HepG2 (cell line): ENCODE data around the gene FGF14. TPM values are rescaled to one million over a fixed set of nuclear protein-coding genes. Genes with fewer than 3 reads are reported as not detected.

Experiments
- ATAC-seq: fragments of 200-7000 bp; cut with Tn5 transposase; 3 replicates; pipeline ENCODE4 v1.9.1; 2020; ENCODE audit warnings: mild to moderate bottlenecking, moderate library complexity
- BruUV-seq: library from RNA; stranded (reverse); fragments of 400-500 nt; replicated peaks from 2 replicates; lab custom pipeline; 2021; lab: Mats Ljungman, UMichigan
- CTCF ChIA-PET: fragments of 300-600 bp; formaldehyde crosslinking; extraction: SDS; loops from one replicate; lab custom pipeline; 2021; ENCODE audit warnings: low total read pairs, inconsistent platforms, low intra/inter-chr PET ratio; lab: Yijun Ruan, JAX
- POLR2A ChIA-PET: fragments of 350-600 bp; sonication (Branson Sonifier 250); formaldehyde crosslinking; loops from one replicate; lab custom pipeline; 2020; ENCODE audit warnings: antibody characterized with exemption, inconsistent platforms; lab: Yijun Ruan, JAX
- DNase-seq: peaks from one replicate; pipeline ENCODE4 v3.0.0-alpha.2; 2015; ENCODE audit warnings: low spot score
- FAIRE-seq: peaks from 3 replicates; lab custom pipeline; 2011; peaks lifted over from hg19 to GRCh38; lab: Jason Lieb, UNC
- H2AFZ ChIP-seq: one replicate; pipeline ENCODE4 v1.6.1; 2011; ENCODE audit warnings: low read length, inconsistent platforms
- H3K27ac ChIP-seq: fragments of 300-600 bp; 3 replicates; pipeline ENCODE4 v1.8.0; 2011; ENCODE audit warnings: mixed run types, mild to moderate bottlenecking, mixed read lengths, low read length, inconsistent platforms; ENCODE audit not compliant: insufficient read depth; ENCODE audit errors: extremely low read length
- H3K27me3 ChIP-seq, 2 experiments: fragments of 200-600 bp in 1 of 2; 2 replicates in 1 of 2; 3 replicates in 1 of 2; pipeline versions ENCODE4 v1.6.0 to v1.8.0; 2011; ENCODE audit warnings: low read length in 2 of 2, mild to moderate bottlenecking in 2 of 2, moderate library complexity in 2 of 2, inconsistent platforms in 1 of 2; ENCODE audit not compliant: insufficient read depth in 2 of 2, control insufficient read depth in 1 of 2
- H3K36me3 ChIP-seq, 2 experiments: fragments of 200-600 bp in 1 of 2; replicated peaks in 1 of 2; 2 replicates in 1 of 2; 3 replicates in 1 of 2; pipeline versions ENCODE4 v1.5.1 to v1.8.0; 2011; ENCODE audit warnings: low read length in 2 of 2, inconsistent platforms in 1 of 2; ENCODE audit not compliant: insufficient read depth in 2 of 2, control insufficient read depth in 1 of 2
- H3K4me1 ChIP-seq: 2 replicates; pipeline ENCODE4 v1.5.1; 2012; ENCODE audit warnings: low read length, inconsistent platforms; ENCODE audit not compliant: insufficient read depth
- H3K4me2 ChIP-seq: 2 replicates; pipeline ENCODE4 v1.6.0; 2011; ENCODE audit warnings: low read depth, low read length, inconsistent platforms
- H3K4me3 ChIP-seq, 3 experiments: fragments of 200-600 bp in 1 of 3; sonication (generic), shearing (Covaris generic) in 1 of 3; replicated peaks in 1 of 3; 2 replicates each; pipeline ENCODE4 v1.5.1; 2011 to 2016; ENCODE audit warnings: low read length in 3 of 3, inconsistent platforms in 2 of 3, low read depth in 2 of 3, mild to moderate bottlenecking in 2 of 3, control low read depth in 1 of 3, mixed read lengths in 1 of 3; ENCODE audit not compliant: insufficient read depth in 1 of 3
- H3K79me2 ChIP-seq: one replicate; pipeline ENCODE4 v1.6.1; 2011; ENCODE audit warnings: low read length, inconsistent platforms; ENCODE audit not compliant: insufficient read depth
- H3K9ac ChIP-seq: 2 replicates; pipeline ENCODE4 v1.6.0; 2011; ENCODE audit warnings: mild to moderate bottlenecking, low read depth, low read length, inconsistent platforms; ENCODE audit not compliant: insufficient read depth
- H3K9me3 ChIP-seq: 2 replicates; pipeline ENCODE4 v1.5.1; 2012; ENCODE audit warnings: mild to moderate bottlenecking, low read length
- H4K20me1 ChIP-seq: 2 replicates; pipeline ENCODE4 v1.6.0; 2011; ENCODE audit warnings: inconsistent platforms, mild to moderate bottlenecking, low read length, moderate library complexity; ENCODE audit not compliant: insufficient read depth
- AKAP8 ChIP-seq: sonication (generic); formaldehyde crosslinking; IDR thresholded peaks from 2 replicates; pipeline ENCODE4 v1.5.1; 2020; ENCODE audit warnings: mild to moderate bottlenecking, missing genetic modification reagents
- EZH2 ChIP-seq: conservative IDR thresholded peaks from 2 replicates; pipeline ENCODE4 v1.6.1; 2012; ENCODE audit warnings: mild to moderate bottlenecking, low read depth, low read length, moderate library complexity
- PCBP1 ChIP-seq: fragments of 200-400 bp; formaldehyde crosslinking; IDR thresholded peaks from 2 replicates; pipeline ENCODE4 v1.6.1; 2017; ENCODE audit warnings: mild to moderate bottlenecking, low read depth, low read length, borderline replicate concordance
- PITX1 ChIP-seq: sonication (generic); formaldehyde crosslinking; IDR thresholded peaks from 2 replicates; pipeline ENCODE4 v1.5.1; 2020; ENCODE audit warnings: mild to moderate bottlenecking, missing genetic modification reagents
- PPARG ChIP-seq: conservative IDR thresholded peaks from 2 replicates; pipeline ENCODE4 v1.6.1; 2016; ENCODE audit warnings: missing biosample characterization, missing genetic modification reagents
- REXO4 ChIP-seq: sonication (generic); formaldehyde crosslinking; IDR thresholded peaks from 2 replicates; pipeline ENCODE4 v1.8.0; 2022; ENCODE audit warnings: missing genetic modification reagents, mild to moderate bottlenecking, borderline replicate concordance
- SYNCRIP ChIP-seq: fragments of 200-400 bp; formaldehyde crosslinking; IDR thresholded peaks from 2 replicates; pipeline ENCODE4 v1.6.1; 2018; ENCODE audit warnings: mild to moderate bottlenecking, low read depth, low read length; ENCODE audit not compliant: insufficient read depth
- ZNF263 ChIP-seq: sonication (generic); formaldehyde crosslinking; IDR thresholded peaks from 2 replicates; pipeline ENCODE4 v1.4.0; 2020; ENCODE audit warnings: missing genetic modification reagents
- ZNF772 ChIP-seq: sonication (generic); formaldehyde crosslinking; IDR thresholded peaks from 2 replicates; pipeline ENCODE4 v1.5.0; 2020; ENCODE audit warnings: mild to moderate bottlenecking, missing genetic modification reagents
- ZNF883 ChIP-seq: sonication (generic); formaldehyde crosslinking; IDR thresholded peaks from 2 replicates; pipeline ENCODE4 v1.5.1; 2020; ENCODE audit warnings: mild to moderate bottlenecking, missing genetic modification reagents; ENCODE audit errors: not compliant biosample characterization
- ZSCAN30 ChIP-seq: sonication (generic); formaldehyde crosslinking; IDR thresholded peaks from 2 replicates; pipeline ENCODE4 v1.5.0; 2020; ENCODE audit warnings: mild to moderate bottlenecking, missing genetic modification reagents
- WGBS: methylation state at CpG from one replicate; pipeline ENCODE4 v1.1.6; 2017; ENCODE audit warnings: low lambda C conversion rate; 5-methylcytosine and 5-hydroxymethylcytosine counted together
- in situ Hi-C: cut with HindIII; loops from 2 replicates; pipeline ENCODE4 v1.10.0; 2017; ENCODE audit warnings: low pct_unique_long_range_greater_than_20kb; ENCODE audit not compliant: extremely low pct_ligation_motif_present
- intact Hi-C: fragments of 100-400 bp; cut with micrococcal nuclease; formaldehyde crosslinking; loops from one replicate; pipeline ENCODE4 v1.10.0; 2022; ENCODE audit not compliant: unreplicated experiment
- polyA plus RNA-seq, 8 experiments: library from polyadenylated mRNA; depleted of rRNA in 3 of 8; stranded (reverse) in 7 of 8; unstranded in 1 of 8; fragments of >200 nt; fragmentation: Illumina TruSeq in 4 of 8; extraction: Trizol in 4 of 8; gene quantifications; 2 replicates each; pipeline versions ENCODE4 v1.2.1 to v1.2.3, GENCODE V29; 2011 to 2016; ENCODE audit warnings: low read depth in 4 of 8, missing spikeins in 1 of 8, mixed read lengths in 1 of 8; ENCODE audit not compliant: insufficient read depth in 1 of 8
- total RNA-seq, 5 experiments: library from RNA; depleted of rRNA; stranded (reverse); fragments of >200 nt; fragmentation: Illumina TruSeq; extraction: Trizol; gene quantifications; 2 replicates each; pipeline ENCODE4 v1.2.3, GENCODE V29; 2016; ENCODE audit warnings: low read depth in 1 of 5
- TF ChIP-seq, protein P1 (sequence below): IDR thresholded peaks from 2 replicates; pipeline ENCODE4 v1.6.1; 2016; ENCODE audit warnings: missing compliant biosample characterization, missing genetic modification reagents, borderline replicate concordance
- TF ChIP-seq, protein P2 (sequence below): sonication (generic); formaldehyde crosslinking; IDR thresholded peaks from 2 replicates; pipeline ENCODE4 v1.4.0; 2020; ENCODE audit warnings: missing genetic modification reagents, borderline replicate concordance
- TF ChIP-seq, protein P3 (sequence below): sonication (generic); formaldehyde crosslinking; IDR thresholded peaks from 2 replicates; pipeline ENCODE4 v1.5.1; 2020; ENCODE audit warnings: mild to moderate bottlenecking, missing genetic modification reagents, moderate library complexity
- TF ChIP-seq, protein P4 (sequence below): sonication (generic); formaldehyde crosslinking; IDR thresholded peaks from 2 replicates; pipeline ENCODE4 v1.5.0; 2020; ENCODE audit warnings: mild to moderate bottlenecking, missing genetic modification reagents, borderline replicate concordance

The FGF14 gene
- total and polyA plus RNA-seq, 2 of the 13 experiments (the other 11 are each of a cell fraction or from before 2014, with no cell fraction given) = not detected

DNA sequence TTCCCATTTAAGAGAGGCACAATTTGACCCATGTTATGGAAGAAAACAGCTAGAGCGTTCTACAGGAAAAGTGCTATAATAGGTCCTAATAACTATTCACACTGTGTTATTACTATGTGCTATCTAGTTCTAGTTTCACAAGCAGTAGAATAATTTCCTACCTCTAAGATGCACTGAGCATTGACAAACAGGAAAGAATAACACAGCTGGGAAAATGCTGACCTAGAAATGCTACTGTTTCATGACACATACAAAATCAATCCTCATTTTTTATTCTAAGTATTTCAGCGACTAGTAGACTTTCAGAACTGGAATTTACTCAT is 689.9 kb downstream of the FGF14 start:
- intact Hi-C loops (no loop called here), in situ Hi-C loops (no loop called here)
- FAIRE-seq = no peak
- 0% methylated on average over 2 of the region's 2 CpGs for WGBS
- ChIA-PET CTCF (no interaction called here), POLR2A (no interaction called here)
- Histone ChIP-seq H3K27ac (no peak overlapping the region), H3K9ac (no peak overlapping the region), H3K4me3 (no peak overlapping the region), H2AFZ (no peak overlapping the region), H4K20me1 (no peaks in the 10 kb centered on the region), H3K4me1 (peaks cover 11% of the 10 kb centered on the region), H3K9me3 (no peaks in the 10 kb centered on the region), H3K27me3 (no peaks in the 10 kb centered on the region), H3K79me2 (no peaks in the 10 kb centered on the region), H3K36me3 (no peaks in the 10 kb centered on the region), H3K4me2 (no peak overlapping the region)
- no TSS peak for BruUV-seq
- no peak for ATAC-seq
- DNase-seq = no peak
- TF ChIP-seq AKAP8 (CRISPR knock-in tag) (no peak), ZNF772 (CRISPR knock-in tag) (no peak), PITX1 (CRISPR knock-in tag) (no peak), EZH2 (no peak), SYNCRIP (no peak), ZNF883 (no peak), ZSCAN30 (CRISPR knock-in tag) (no peak), PCBP1 (no peak), PPARG (CRISPR knock-in tag) (no peak), REXO4 (CRISPR knock-in tag) (no peak), ZNF263 (CRISPR knock-in tag) (no peak)
- TF ChIP-seq, protein P1, sequence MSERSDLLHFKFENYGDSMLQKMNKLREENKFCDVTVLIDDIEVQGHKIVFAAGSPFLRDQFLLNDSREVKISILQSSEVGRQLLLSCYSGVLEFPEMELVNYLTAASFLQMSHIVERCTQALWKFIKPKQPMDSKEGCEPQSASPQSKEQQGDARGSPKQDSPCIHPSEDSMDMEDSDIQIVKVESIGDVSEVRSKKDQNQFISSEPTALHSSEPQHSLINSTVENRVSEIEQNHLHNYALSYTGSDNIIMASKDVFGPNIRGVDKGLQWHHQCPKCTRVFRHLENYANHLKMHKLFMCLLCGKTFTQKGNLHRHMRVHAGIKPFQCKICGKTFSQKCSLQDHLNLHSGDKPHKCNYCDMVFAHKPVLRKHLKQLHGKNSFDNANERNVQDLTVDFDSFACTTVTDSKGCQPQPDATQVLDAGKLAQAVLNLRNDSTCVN = no peak
- TF ChIP-seq, protein P2, sequence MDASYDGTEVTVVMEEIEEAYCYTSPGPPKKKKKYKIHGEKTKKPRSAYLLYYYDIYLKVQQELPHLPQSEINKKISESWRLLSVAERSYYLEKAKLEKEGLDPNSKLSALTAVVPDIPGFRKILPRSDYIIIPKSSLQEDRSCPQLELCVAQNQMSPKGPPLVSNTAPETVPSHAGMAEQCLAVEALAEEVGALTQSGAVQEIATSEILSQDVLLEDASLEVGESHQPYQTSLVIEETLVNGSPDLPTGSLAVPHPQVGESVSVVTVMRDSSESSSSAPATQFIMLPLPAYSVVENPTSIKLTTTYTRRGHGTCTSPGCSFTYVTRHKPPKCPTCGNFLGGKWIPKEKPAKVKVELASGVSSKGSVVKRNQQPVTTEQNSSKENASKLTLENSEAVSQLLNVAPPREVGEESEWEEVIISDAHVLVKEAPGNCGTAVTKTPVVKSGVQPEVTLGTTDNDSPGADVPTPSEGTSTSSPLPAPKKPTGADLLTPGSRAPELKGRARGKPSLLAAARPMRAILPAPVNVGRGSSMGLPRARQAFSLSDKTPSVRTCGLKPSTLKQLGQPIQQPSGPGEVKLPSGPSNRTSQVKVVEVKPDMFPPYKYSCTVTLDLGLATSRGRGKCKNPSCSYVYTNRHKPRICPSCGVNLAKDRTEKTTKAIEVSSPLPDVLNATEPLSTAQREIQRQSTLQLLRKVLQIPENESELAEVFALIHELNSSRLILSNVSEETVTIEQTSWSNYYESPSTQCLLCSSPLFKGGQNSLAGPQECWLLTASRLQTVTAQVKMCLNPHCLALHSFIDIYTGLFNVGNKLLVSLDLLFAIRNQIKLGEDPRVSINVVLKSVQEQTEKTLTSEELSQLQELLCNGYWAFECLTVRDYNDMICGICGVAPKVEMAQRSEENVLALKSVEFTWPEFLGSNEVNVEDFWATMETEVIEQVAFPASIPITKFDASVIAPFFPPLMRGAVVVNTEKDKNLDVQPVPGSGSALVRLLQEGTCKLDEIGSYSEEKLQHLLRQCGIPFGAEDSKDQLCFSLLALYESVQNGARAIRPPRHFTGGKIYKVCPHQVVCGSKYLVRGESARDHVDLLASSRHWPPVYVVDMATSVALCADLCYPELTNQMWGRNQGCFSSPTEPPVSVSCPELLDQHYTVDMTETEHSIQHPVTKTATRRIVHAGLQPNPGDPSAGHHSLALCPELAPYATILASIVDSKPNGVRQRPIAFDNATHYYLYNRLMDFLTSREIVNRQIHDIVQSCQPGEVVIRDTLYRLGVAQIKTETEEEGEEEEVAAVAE (CRISPR knock-in tag) = no peak
- TF ChIP-seq, protein P3, sequence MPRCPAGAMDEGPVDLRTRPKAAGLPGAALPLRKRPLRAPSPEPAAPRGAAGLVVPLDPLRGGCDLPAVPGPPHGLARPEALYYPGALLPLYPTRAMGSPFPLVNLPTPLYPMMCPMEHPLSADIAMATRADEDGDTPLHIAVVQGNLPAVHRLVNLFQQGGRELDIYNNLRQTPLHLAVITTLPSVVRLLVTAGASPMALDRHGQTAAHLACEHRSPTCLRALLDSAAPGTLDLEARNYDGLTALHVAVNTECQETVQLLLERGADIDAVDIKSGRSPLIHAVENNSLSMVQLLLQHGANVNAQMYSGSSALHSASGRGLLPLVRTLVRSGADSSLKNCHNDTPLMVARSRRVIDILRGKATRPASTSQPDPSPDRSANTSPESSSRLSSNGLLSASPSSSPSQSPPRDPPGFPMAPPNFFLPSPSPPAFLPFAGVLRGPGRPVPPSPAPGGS (CRISPR knock-in tag) = no peak
- TF ChIP-seq, protein P4, sequence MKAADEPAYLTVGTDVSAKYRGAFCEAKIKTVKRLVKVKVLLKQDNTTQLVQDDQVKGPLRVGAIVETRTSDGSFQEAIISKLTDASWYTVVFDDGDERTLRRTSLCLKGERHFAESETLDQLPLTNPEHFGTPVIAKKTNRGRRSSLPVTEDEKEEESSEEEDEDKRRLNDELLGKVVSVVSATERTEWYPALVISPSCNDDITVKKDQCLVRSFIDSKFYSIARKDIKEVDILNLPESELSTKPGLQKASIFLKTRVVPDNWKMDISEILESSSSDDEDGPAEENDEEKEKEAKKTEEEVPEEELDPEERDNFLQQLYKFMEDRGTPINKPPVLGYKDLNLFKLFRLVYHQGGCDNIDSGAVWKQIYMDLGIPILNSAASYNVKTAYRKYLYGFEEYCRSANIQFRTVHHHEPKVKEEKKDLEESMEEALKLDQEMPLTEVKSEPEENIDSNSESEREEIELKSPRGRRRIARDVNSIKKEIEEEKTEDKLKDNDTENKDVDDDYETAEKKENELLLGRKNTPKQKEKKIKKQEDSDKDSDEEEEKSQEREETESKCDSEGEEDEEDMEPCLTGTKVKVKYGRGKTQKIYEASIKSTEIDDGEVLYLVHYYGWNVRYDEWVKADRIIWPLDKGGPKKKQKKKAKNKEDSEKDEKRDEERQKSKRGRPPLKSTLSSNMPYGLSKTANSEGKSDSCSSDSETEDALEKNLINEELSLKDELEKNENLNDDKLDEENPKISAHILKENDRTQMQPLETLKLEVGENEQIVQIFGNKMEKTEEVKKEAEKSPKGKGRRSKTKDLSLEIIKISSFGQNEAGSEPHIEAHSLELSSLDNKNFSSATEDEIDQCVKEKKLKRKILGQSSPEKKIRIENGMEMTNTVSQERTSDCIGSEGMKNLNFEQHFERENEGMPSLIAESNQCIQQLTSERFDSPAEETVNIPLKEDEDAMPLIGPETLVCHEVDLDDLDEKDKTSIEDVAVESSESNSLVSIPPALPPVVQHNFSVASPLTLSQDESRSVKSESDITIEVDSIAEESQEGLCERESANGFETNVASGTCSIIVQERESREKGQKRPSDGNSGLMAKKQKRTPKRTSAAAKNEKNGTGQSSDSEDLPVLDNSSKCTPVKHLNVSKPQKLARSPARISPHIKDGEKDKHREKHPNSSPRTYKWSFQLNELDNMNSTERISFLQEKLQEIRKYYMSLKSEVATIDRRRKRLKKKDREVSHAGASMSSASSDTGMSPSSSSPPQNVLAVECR = no peak
